Panc1 (cell line): ENCODE measurements around the gene PRMT9.

Experiments
- CTCF ChIP-seq: fragments of 450-650 bp; IDR thresholded peaks from 2 replicates; pipeline ENCODE4 v1.5.1; 2017; ENCODE audit warnings: mild to moderate bottlenecking
- POLR2AphosphoS5 ChIP-seq: IDR thresholded peaks from 2 replicates; pipeline ENCODE4 v1.6.1; 2012; ENCODE audit warnings: mild to moderate bottlenecking, low read depth, low read length, moderate library complexity
- REST ChIP-seq, 2 experiments: IDR thresholded peaks; 2 replicates each; pipeline ENCODE4 v1.6.1; 2011 to 2012; ENCODE audit warnings: low read depth in 2 of 2, control low read depth in 1 of 2, low read length in 1 of 2, mild to moderate bottlenecking in 1 of 2, moderate library complexity in 1 of 2; ENCODE audit not compliant: insufficient read depth in 1 of 2

GRCh38 chr4:147727476-147728028, 43.6 kb upstream of the PRMT9 start:
- TF ChIP-seq CTCF, result no peak
- no peak for TF ChIP-seq POLR2AphosphoS5
- TF ChIP-seq REST (IDR thresholded peaks at IDR 0.05; ENCODE audit: insufficient read depth in 1 of 2, low read depth in 2 of 2, low read length in 1 of 2), result no peak
